Amniotic epithelial cell (primary cell): Measurements from ENCODE around the gene PTCD2.

Experiments used
- DNase-seq: peaks from one replicate; pipeline ENCODE4 v3.0.0-alpha.2; 2010; ENCODE audit warnings: low read depth

The PTCD2 gene

DNA sequence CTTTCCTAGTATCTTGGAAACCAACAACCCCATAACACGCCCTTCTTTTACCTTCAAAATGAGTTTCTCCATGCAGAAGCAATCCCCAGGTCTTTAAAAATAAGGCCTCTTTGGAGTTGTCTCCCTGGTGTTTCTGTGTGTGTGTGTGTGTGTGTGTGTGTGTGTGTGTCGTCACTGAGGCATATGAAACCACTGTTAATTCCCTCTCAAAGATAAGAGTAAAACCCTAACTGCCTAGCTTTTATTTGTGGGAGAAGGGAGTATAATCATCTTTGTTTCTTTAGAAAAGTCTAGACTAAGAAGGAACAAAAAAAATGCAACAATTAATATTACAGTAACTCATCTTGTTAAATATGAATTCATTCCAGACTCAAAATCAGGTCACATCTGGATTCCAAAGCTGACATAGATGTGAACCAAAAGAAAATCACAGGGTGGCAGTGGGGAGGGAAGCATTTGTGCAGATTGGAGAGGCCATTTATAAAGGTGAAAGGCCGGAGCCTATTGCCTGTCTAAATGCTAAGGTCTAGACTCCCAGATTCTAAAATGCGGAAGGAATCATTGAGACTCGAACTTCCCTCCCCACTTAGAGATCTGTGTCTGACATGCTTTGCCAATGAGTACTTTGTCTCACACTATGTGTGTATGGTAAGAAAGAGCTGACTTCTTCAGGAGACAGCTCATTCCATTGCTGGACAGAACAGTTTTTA, 95.6 kb downstream of the PTCD2 start:
- peak; percentile 60 for DNase-seq

GRCh38 chr5:72417333-72418062, 97.3 kb downstream of the PTCD2 start:
- DNase-seq: no peak
